Measurements from ENCODE around the gene SMNDC1. TPM values are rescaled to one million over a fixed set of nuclear protein-coding genes. Genes with fewer than 3 reads are reported as not detected.

SMNDC1 gene
- total RNA-seq, 6 donors from 2014 or later: 13.5 to 28.2 (median 22.9) TPM

DNA sequence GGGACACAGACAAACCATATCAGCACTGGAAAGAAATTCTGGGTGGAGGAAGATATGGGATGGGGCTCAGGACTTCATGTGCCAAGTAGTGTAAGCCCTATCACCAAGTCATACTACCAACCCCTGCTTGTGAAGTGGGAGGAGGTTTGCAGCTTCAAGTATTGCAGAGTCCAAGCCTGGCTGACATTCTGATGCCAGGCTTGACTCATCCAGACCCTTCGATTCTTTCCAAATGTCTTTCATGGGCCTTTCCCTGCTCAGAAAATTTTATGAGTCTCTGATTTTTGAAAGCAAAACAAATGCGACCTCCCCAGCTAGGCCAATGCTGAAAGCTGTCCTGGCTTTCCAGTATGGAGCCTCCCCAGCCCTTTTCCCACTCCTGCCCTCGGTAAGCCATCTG lies 45.1 kb upstream of the SMNDC1 start:
- no peak for ATAC-seq (ENCODE audit: low FRiP score in 2 of 2)
- TF ChIP-seq POLR2AphosphoS5 (IDR thresholded peaks at IDR 0.05) (no peak), EP300 (IDR thresholded peaks at IDR 0.05) (no peak), POLR2A (IDR thresholded peaks at IDR 0.05) (no peak)
- TF ChIP-seq, protein P1, sequence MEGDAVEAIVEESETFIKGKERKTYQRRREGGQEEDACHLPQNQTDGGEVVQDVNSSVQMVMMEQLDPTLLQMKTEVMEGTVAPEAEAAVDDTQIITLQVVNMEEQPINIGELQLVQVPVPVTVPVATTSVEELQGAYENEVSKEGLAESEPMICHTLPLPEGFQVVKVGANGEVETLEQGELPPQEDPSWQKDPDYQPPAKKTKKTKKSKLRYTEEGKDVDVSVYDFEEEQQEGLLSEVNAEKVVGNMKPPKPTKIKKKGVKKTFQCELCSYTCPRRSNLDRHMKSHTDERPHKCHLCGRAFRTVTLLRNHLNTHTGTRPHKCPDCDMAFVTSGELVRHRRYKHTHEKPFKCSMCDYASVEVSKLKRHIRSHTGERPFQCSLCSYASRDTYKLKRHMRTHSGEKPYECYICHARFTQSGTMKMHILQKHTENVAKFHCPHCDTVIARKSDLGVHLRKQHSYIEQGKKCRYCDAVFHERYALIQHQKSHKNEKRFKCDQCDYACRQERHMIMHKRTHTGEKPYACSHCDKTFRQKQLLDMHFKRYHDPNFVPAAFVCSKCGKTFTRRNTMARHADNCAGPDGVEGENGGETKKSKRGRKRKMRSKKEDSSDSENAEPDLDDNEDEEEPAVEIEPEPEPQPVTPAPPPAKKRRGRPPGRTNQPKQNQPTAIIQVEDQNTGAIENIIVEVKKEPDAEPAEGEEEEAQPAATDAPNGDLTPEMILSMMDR (IDR thresholded peaks at IDR 0.05): no peak
- Histone ChIP-seq H3K27ac (no peak overlapping the region), H3K36me3 (no peaks in the 10 kb centered on the region), H3K4me1 (peaks cover 6 to 18% (median 12%) of the 10 kb centered on the region in 4 donors), H3K4me3 (no peak overlapping the region), H3K27me3 (no peaks in the 10 kb centered on the region), H3K9me3 (no peaks in the 10 kb centered on the region)
- WGBS, 2 donors: 90 to 91% methylated on average over 3 of the region's 3 CpGs
- no peak for DNase-seq

DNA sequence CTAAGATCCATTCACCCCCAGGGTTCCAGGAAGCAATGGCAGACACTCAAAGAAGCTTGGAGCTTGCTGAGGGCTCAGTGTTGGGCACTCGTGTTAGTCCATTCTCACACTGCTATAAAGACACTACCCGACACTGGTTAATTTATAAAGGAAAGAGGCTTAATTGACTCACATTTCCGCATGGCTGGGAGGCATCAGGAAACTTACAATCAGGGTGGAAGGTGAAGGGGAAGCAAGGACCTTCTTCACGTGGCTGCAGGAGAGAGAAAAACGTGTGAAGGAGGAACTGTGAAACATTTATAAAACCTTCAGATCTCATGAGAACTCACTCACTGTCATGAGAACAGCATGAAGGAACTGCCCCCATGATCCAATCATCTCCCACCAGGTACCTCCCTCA lies 44.7 kb upstream of the SMNDC1 start:
- 78 to 81% methylated on average over 5 of the region's 5 CpGs for WGBS, 2 donors
- TF ChIP-seq EP300 (IDR thresholded peaks at IDR 0.05): no peak
- TF ChIP-seq POLR2AphosphoS5 (IDR thresholded peaks at IDR 0.05): no peak
- TF ChIP-seq, protein P1 (IDR thresholded peaks at IDR 0.05): no peak
- no peak for TF ChIP-seq POLR2A (IDR thresholded peaks at IDR 0.05)
- H3K4me3 ChIP-seq: no peak overlapping the region
- no peak for DNase-seq
- no peak for ATAC-seq (ENCODE audit: low FRiP score in 2 of 2)
- H3K27ac ChIP-seq: no peak overlapping the region
- H3K4me1 ChIP-seq: peaks cover 6 to 18% (median 9%) of the 10 kb centered on the region in 4 donors
- H3K9me3 ChIP-seq: no peaks in the 10 kb centered on the region
- no peaks in the 10 kb centered on the region for H3K27me3 ChIP-seq
- H3K36me3 ChIP-seq: no peaks in the 10 kb centered on the region

DNA sequence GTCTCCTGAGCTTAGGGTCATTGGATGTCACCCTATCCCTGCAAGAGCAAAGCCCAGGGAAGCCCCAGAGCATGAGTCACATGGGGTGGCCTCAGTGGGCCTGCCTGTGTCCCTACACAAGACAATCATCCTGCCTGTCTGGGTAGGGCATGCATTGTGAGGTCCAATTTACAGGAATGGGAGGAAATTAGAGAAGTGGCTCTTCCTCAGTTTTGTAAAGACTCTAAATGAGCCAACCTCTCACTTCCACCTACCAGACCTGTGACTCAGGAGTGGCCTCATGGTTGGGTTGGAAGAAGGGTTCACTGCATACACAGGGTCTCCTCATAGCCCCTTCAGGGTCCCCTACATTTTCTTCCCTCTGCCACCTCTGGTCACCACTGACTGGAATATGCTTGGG lies 43.6 kb upstream of the SMNDC1 start:
- Histone ChIP-seq H3K27me3 (no peaks in the 10 kb centered on the region), H3K4me1 (peaks cover 0 to 9% (median 1%) of the 10 kb centered on the region in 4 donors), H3K27ac (no peak overlapping the region), H3K4me3 (no peak overlapping the region), H3K9me3 (no peaks in the 10 kb centered on the region), H3K36me3 (no peaks in the 10 kb centered on the region)
- TF ChIP-seq POLR2AphosphoS5 (IDR thresholded peaks at IDR 0.05) (no peak), POLR2A (IDR thresholded peaks at IDR 0.05) (no peak), EP300 (IDR thresholded peaks at IDR 0.05) (no peak)
- TF ChIP-seq, protein P1 (IDR thresholded peaks at IDR 0.05): no peak
- ATAC-seq (ENCODE audit: low FRiP score in 2 of 2) (no peak), DNase-seq (no peak)

DNA sequence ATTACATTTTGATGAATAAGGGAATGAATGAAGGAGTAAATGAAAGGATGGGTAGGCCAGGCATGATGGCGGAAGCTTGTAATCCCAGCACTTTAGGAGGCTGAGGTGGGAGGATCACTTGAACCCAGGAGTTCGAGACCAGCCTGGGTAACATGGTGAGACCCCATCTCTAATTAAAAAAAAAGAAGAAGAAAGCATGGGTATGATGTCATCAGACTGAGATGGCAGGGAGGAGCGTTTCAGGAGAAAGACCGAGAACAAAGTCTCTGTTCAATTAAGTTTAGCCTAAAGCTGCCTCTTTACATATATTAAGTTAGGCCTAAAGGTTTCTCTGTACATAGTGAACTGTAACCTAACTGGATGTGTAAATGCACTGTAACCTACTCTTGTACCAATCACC lies 42.2 kb upstream of the SMNDC1 start:
- H3K4me3 ChIP-seq: no peak overlapping the region
- no peak for DNase-seq
- H3K36me3 ChIP-seq: no peaks in the 10 kb centered on the region
- 95 to 99% methylated on average over 4 of the region's 4 CpGs for WGBS, 2 donors
- no peaks in the 10 kb centered on the region for H3K27me3 ChIP-seq
- H3K9me3 ChIP-seq: no peaks in the 10 kb centered on the region
- H3K4me1 ChIP-seq: no peaks in the 10 kb centered on the region
- H3K27ac ChIP-seq: no peak overlapping the region
- ATAC-seq (ENCODE audit: low FRiP score in 2 of 2): no peak
- TF ChIP-seq POLR2AphosphoS5 (IDR thresholded peaks at IDR 0.05) (no peak), POLR2A (IDR thresholded peaks at IDR 0.05) (no peak), EP300 (IDR thresholded peaks at IDR 0.05) (no peak)
- TF ChIP-seq, protein P1 (IDR thresholded peaks at IDR 0.05): no peak

DNA sequence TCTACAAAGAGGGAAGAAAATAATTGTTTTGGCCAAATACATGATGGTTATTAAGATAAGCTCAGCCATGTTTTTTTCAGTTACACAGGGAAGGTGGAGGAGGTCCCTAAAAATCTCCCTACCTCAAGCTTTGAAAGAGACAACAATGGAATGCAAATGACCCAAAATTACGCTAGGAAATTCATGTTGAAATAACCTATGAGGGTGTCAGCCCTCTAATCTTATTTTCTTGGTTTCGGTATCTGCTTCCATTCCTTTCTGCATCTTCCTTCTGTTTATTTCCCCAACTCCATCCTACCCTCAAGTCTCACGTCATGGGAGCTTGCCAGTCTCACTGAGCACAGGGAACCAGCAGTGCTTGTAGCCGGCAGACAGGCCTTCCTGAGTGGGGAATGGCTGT lies 40.6 kb upstream of the SMNDC1 start:
- H3K4me1 ChIP-seq: no peaks in the 10 kb centered on the region
- TF ChIP-seq POLR2A (IDR thresholded peaks at IDR 0.05) (no peak), POLR2AphosphoS5 (IDR thresholded peaks at IDR 0.05) (no peak), EP300 (IDR thresholded peaks at IDR 0.05) (no peak)
- TF ChIP-seq, protein P1 (IDR thresholded peaks at IDR 0.05): no peak
- no peaks in the 10 kb centered on the region for H3K36me3 ChIP-seq
- WGBS, 2 donors: 75% methylated on average over 4 of the region's 4 CpGs
- ATAC-seq (ENCODE audit: low FRiP score in 2 of 2): no peak
- no peak overlapping the region for H3K27ac ChIP-seq
- no peaks in the 10 kb centered on the region for H3K27me3 ChIP-seq
- no peak for DNase-seq
- no peaks in the 10 kb centered on the region for H3K9me3 ChIP-seq
- H3K4me3 ChIP-seq: no peak overlapping the region
